Left colon (tissue), 2 donors: ENCODE measurements around the gene IQUB. TPM values are rescaled to one million over a fixed set of nuclear protein-coding genes. Genes with fewer than 3 reads are reported as not detected.
"Not testable (repeated sequence)": the region's sequence is repeated elsewhere in the genome, so short reads cannot be mapped to it uniquely, and the experiment has no call there.

Source experiments
- ATAC-seq: fragments of 200-7000 bp; cut with Tn5 transposase; one replicate; pipeline ENCODE4 v1.9.1; 2020; ENCODE audit warnings: mild to moderate bottlenecking, moderate library complexity
- DNase-seq, 2 donors: peaks; one replicate each; pipeline ENCODE4 v3.0.0-alpha.2; 2020
- intact Hi-C, 2 donors: fragments of 100-400 bp; cut with DNase I in 1 of 2; cut with micrococcal nuclease in 1 of 2; formaldehyde crosslinking; loops; one replicate each; pipeline versions ENCODE4 v1.11.2 to v1.14.0; 2022; cut with DNase I, micrococcal nuclease
- total RNA-seq, 2 donors: library from RNA; stranded (reverse); fragmentation: NEBNext Ultra II Directional; extraction: Animal tissue kit (Norgen Biotek cat#: 25700); gene quantifications; one replicate each; pipeline ENCODE4 v1.2.1, GENCODE V29; 2021
- donor health status: DM: no; HTN: no; CAD: no.
- donor health status: DM: yes; HTN: yes; CAD: no.

IQUB gene
- total RNA-seq, 2 donors from 2014 or later = 0.25 TPM; not detected in 1

- ATAC-seq = no peak
- DNase-seq = no peak
- intact Hi-C loops = no loop called here
These were observed 33.4 kb downstream of the IQUB start for GRCh38 chr7:123500878-123501489.

- DNase-seq (no peak), ATAC-seq (no peak)
- intact Hi-C loops = no loop called here
These were observed 35.0 kb downstream of the IQUB start for GRCh38 chr7:123499211-123499970.

DNA sequence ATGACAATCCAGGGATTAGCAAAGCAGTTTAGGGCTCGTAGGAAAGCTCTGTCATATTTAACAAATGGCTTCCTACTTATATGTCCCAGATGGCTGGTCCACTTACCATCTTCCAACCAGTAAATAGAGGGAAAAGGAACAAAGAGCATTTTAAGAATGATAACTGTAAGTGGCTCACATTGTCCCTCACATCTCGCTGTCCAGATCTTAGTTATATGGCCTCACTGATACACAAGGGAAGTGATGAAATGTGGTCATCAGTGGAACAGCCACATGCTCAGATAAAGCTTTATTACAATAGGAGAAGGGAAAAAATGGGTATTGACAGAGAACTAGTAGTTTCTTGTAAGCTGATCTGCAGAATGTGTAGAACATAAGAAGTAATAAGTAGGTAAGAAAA lies 35.8 kb downstream of the IQUB start:
- intact Hi-C loops = no loop called here
- DNase-seq (no peak), ATAC-seq (no peak)

DNA sequence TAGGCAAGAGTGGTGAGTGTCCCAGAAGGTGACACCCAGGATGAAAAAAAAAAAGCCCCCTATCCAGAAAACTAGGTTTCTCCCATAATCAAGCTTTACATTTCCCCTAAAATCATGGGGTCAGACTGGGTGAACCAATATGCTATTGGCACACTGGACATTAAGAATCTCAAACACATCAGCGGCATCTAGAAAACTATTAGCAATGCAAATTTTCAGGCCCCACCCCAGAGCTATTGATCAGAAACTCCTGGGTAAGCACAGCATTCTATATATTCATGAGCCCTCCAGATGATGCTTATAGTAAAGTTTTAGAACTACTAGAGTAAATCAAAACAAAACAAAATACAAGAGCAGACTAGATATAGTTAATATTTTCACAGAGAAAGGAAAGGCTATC lies 36.4 kb downstream of the IQUB start:
- DNase-seq = no peak
- ATAC-seq = no peak
- intact Hi-C loops = no loop called here

- intact Hi-C loops = no loop called here
- ATAC-seq (no peak), DNase-seq (peak in 1 of 2 donors; percentile 19)
These were observed 40.1 kb downstream of the IQUB start for GRCh38 chr7:123494193-123494796.

GRCh38 chr7:123492485-123492884 lies 41.9 kb downstream of the IQUB start:
- ATAC-seq (no peak), DNase-seq (no peak)
- intact Hi-C loops = no loop called here

DNA sequence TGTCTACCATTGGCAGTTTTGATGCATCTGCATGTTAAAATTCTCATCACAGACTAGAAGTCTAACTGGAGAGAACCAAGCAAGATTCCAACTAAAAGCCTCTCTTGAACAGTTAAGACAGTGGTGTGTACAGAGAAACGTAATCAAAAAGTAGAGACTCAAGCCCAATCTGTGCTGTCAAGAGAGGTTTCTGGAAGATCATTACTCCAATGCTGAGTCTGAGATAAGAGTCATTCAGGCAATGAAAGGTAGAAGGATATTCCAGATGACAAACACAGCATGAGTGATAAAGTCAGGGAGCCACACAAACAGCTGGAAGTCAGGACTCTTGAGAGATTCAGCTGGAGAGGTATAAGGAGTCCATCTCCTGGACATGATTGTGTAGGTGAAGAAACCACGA lies 48.7 kb downstream of the IQUB start:
- DNase-seq (no peak), ATAC-seq (no peak)
- intact Hi-C loops = no loop called here

DNA sequence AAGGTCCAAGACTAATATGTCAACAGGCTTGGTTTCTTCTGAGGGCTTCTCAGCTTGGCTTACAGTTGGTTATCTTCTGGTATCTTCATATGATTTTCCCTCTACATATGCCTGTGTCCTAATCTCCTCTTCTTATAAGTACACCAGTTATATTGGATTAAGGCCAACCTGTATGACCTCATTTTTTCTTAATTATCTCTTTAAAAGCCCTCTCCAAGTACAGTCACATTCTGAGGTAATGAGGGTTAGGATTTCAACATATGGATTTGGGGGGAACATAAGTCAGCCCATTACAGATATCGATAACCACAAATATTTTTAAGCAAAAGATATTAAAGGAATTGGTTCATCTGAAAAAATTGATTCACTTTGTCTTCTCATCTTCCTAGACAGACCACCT lies 49.2 kb downstream of the IQUB start:
- DNase-seq = no peak
- ATAC-seq = no peak
- intact Hi-C loops = no loop called here

GRCh38 chr7:123484199-123484598 lies 50.2 kb downstream of the IQUB start:
- ATAC-seq = no peak
- intact Hi-C loops = no loop called here
- no peak for DNase-seq

DNA sequence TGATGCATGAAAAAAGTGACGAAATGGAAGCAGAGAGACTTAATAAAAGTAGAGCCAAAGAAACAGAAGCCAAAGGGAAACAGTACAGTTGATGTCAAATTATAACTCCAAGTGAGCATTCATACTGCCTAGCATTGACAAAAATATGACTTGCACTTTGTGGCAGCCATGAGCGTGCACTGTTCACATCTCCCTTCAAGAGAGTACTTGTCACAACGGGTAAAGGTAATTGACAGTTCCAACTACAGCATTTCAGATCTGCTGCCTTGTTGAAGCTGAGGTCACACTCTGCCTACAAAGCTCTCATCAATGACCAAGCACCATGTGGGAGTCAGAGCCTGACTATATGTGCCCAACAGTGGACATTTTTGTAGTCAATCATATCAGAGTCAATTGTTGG lies 54.3 kb downstream of the IQUB start:
- DNase-seq (no peak), ATAC-seq (no peak)
- intact Hi-C loops = no loop called here

DNA sequence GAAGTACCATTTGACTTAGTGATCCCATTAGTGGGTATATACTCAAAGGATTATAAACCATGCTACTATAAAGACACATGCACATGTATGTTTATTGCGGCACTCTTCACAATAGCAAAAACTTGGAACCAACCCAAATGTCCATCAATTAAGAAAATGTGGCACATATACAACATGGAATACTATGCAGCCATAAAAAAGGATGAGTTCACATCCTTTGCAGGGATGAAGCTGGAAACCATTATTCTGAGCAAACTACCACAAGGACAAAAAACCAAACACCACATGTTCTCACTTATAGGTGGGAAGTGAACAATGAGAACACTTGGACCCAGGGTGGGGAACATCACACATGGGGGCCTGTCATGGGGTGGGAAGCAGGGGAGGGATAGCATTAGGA lies 56.3 kb downstream of the IQUB start:
- DNase-seq, ATAC-seq, intact Hi-C loops: not testable (repeated sequence)

GRCh38 chr7:123472750-123473445 lies 61.5 kb downstream of the IQUB start:
- intact Hi-C loops = no loop called here
- ATAC-seq (no peak), DNase-seq (no peak)

GRCh38 chr7:123472327-123472726 lies 62.1 kb downstream of the IQUB start:
- ATAC-seq (no peak), DNase-seq (no peak)
- intact Hi-C loops = no loop called here

DNA sequence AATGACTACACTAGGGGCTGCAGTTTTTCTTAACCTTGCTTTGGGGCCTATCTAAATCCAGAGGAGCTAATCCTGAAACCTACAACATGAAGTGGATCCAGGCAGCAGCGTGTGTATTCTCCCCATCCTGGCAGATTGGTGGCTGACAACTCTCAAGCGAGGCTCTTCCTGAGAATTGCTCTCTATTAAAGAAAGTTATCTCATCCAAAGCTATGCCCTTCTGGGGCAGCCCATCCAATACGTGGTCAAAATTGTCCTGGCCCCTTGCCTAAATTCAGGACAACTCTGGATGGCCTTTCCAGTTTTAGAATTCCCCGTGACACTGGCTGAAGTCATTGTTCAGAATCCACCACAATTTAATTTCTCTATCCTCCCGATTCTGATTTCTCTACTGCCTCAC lies 66.1 kb downstream of the IQUB start:
- ATAC-seq (no peak), DNase-seq (no peak)
- intact Hi-C loops = no loop called here

DNA sequence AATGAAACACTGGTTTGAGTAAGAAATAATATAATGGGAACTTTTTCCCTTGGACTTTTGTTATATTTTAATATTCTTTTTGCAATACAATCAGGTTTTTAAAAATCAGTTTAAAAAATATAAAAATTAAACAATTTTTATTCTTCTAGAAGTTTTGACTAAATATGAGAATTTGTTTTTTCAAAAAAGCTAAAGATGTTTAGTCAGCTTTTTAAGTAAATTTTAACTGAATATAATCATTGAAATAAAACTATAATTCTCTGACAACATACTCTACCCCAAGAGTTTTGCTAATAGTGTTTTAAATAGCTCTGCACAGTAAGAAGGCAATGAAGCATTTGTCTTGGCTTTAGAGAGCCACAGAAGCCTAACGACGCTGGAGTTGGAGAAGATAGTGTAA lies 70.5 kb downstream of the IQUB start:
- ATAC-seq (no peak), DNase-seq (no peak)
- intact Hi-C loops = no loop called here

DNA sequence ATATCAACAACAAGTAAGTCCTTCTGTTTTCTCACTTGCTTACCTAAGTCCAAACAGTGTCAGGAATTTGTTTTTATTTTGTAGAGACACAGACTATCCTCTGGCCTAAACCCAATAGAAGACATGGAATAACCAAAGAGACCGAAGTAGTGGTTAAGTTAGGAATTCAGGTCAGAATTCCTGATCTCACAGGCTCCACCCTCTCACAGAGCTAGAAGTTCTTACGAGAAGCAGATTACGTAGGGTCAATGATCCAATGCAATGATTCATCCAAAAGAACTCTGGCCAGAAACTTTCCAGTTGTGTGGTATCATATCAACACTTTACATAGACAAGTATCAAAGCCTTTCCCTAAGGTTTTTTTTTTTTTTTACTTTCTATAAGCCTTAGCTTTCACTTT lies 73.8 kb downstream of the IQUB start:
- DNase-seq = no peak
- intact Hi-C loops = no loop called here
- ATAC-seq = no peak

DNA sequence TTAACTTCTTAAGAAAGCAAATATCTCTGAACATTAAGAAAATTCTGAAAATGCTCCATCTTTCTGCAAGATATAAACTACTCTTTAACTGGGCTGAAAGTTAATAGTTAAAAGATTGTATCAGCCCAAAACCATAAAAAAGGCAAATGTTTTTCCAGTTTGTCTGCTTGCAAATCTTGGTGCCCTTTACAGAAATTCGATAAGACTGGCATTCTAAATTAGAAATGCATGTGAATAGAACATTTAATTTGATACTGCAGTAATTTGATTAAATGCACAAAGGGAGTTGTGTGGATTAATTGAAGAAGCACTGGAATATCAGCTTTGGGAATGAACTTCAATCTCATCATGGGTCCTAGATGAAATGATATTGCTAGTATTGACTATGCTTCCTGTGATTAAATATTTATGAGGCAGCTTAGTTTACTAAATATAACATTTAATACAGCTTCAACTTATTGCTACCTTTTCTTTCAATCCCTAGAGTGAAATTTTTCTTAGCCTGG lies 78.4 kb downstream of the IQUB start:
- ATAC-seq = no peak
- no peak for DNase-seq
- intact Hi-C loops = no loop called here

GRCh38 chr7:123440101-123440548 lies 94.3 kb downstream of the IQUB start:
- DNase-seq = no peak
- intact Hi-C loops = no loop called here

DNA sequence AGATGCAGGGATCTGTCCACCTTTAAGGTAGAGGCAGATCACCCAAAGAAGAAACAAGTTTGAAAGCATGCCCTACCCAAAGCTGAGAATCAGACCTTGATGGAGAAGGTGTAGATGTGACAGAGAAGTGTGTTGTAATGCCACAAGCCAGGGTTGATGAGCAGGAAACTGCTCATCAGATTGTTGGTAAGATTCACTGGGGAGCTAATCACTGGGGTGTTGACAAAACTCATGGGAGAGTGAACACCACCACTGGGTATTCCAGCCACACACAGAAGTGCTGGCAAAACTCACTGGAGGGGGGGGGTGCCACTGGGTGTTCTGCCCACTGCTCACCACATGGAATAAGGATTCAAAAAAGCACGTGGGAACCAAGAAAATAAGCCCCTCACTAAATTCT lies 95.2 kb downstream of the IQUB start:
- ATAC-seq (no peak), DNase-seq (no peak)
- intact Hi-C loops = no loop called here

More at GRCh38 chr7:123440101-123440548, 94.3 kb downstream of the IQUB start:
- ATAC-seq = no peak
